IMR-90 (cell line): ENCODE measurements around the gene GAS6. TPM values are rescaled to one million over a fixed set of nuclear protein-coding genes. Genes with fewer than 3 reads are reported as not detected.
A peak's percentile ranks its signal among the peaks of the same experiment; 100 is the strongest.

Experiments used
- ATAC-seq: fragments of 200-7000 bp; cut with Tn5 transposase; 2 replicates; pipeline ENCODE4 v1.9.1; 2020; ENCODE audit warnings: low read depth, mild to moderate bottlenecking, moderate library complexity
- BruUV-seq: library from RNA; stranded (reverse); fragments of 400-500 nt; replicated peaks from 2 replicates; lab custom pipeline; 2021; lab: Mats Ljungman, UMichigan
- CTCF ChIA-PET: fragments of 300-600 bp; formaldehyde crosslinking; extraction: SDS; loops from one replicate; lab custom pipeline; 2021; ENCODE audit warnings: antibody characterized with exemption; lab: Yijun Ruan, JAX
- POLR2A ChIA-PET: fragments of 300-600 bp; sonication (Branson Sonifier 250); formaldehyde crosslinking; loops from one replicate; lab custom pipeline; 2022; ENCODE audit warnings: antibody characterized with exemption; ENCODE audit not compliant: unreplicated experiment; lab: Charles Lee
- DNase-seq: peaks from one replicate; pipeline ENCODE4 v3.0.0; 2013
- H2AFZ ChIP-seq: replicated peaks from 2 replicates; pipeline ENCODE3; 2013; ENCODE audit warnings: low read length, mild to moderate bottlenecking; ENCODE audit not compliant: poor library complexity
- H2AK5ac ChIP-seq: 2 replicates; pipeline ENCODE4 v1.6.1; 2013; ENCODE audit warnings: low read depth, low read length, inconsistent platforms
- H2AK9ac ChIP-seq: replicated peaks from 2 replicates; pipeline ENCODE3; 2013; ENCODE audit warnings: mild to moderate bottlenecking, low read depth, low read length, moderate library complexity; ENCODE audit not compliant: poor library complexity
- H2BK120ac ChIP-seq: 2 replicates; pipeline ENCODE4 v1.6.1; 2013; ENCODE audit warnings: low read depth, low read length, inconsistent platforms
- H2BK15ac ChIP-seq: 3 replicates; pipeline ENCODE4 v1.6.1; 2013; ENCODE audit warnings: low read depth, low read length, inconsistent platforms
- H2BK20ac ChIP-seq: 2 replicates; pipeline ENCODE4 v1.6.1; 2013; ENCODE audit warnings: low read depth, mild to moderate bottlenecking, inconsistent platforms, low read length, moderate library complexity
- H2BK5ac ChIP-seq: 2 replicates; pipeline ENCODE4 v1.6.1; 2013; ENCODE audit warnings: mild to moderate bottlenecking, low read depth, low read length, inconsistent platforms; ENCODE audit not compliant: poor library complexity, severe bottlenecking
- H3K14ac ChIP-seq: replicated peaks from 2 replicates; pipeline ENCODE4 v1.6.1; 2013; ENCODE audit warnings: low read depth, low read length, inconsistent platforms
- H3K18ac ChIP-seq: 2 replicates; pipeline ENCODE4 v1.6.1; 2013; ENCODE audit warnings: low read depth, low read length, control low read depth
- H3K23ac ChIP-seq: 2 replicates; pipeline ENCODE4 v1.6.1; 2013; ENCODE audit warnings: low read depth, low read length, inconsistent platforms
- H3K27ac ChIP-seq: 2 replicates; pipeline ENCODE4 v1.5.1; 2013; ENCODE audit warnings: mild to moderate bottlenecking, control low read depth, low read length; ENCODE audit not compliant: insufficient read depth
- H3K27me3 ChIP-seq: 2 replicates; pipeline ENCODE4 v1.6.1; 2013; ENCODE audit warnings: low read length; ENCODE audit not compliant: control insufficient read depth, insufficient read depth
- H3K36me3 ChIP-seq: 2 replicates; pipeline ENCODE4 v1.6.1; 2013; ENCODE audit warnings: low read length, mixed read lengths; ENCODE audit not compliant: control insufficient read depth, insufficient read depth
- H3K4ac ChIP-seq: 2 replicates; pipeline ENCODE4 v1.6.1; 2013; ENCODE audit warnings: low read depth, low read length, inconsistent platforms
- H3K4me1 ChIP-seq: 2 replicates; pipeline ENCODE4 v1.6.1; 2013; ENCODE audit warnings: low read length, mixed read lengths; ENCODE audit not compliant: control insufficient read depth, insufficient read depth
- H3K4me2 ChIP-seq: 2 replicates; pipeline ENCODE4 v1.6.1; 2013; ENCODE audit warnings: low read depth, mild to moderate bottlenecking, control low read depth, low read length, moderate library complexity
- H3K4me3 ChIP-seq: 2 replicates; pipeline ENCODE4 v1.5.1; 2013; ENCODE audit warnings: low read depth, mild to moderate bottlenecking, control low read depth, low read length, moderate library complexity; ENCODE audit not compliant: insufficient read depth
- H3K56ac ChIP-seq: 2 replicates; pipeline ENCODE4 v1.6.1; 2013; ENCODE audit warnings: low read length, inconsistent platforms; ENCODE audit not compliant: insufficient read depth; ENCODE audit errors: extremely low read depth
- H3K79me1 ChIP-seq, 2 experiments: 2 replicates each; pipeline ENCODE4 v1.6.1; 2013; ENCODE audit warnings: low read length in 2 of 2, inconsistent platforms in 1 of 2, low read depth in 1 of 2
- H3K9ac ChIP-seq: 2 replicates; pipeline ENCODE4 v1.6.1; 2013; ENCODE audit warnings: low read depth, low read length, control low read depth
- H3K9me1 ChIP-seq: 2 replicates; pipeline ENCODE4 v1.6.1; 2013; ENCODE audit warnings: low read length, inconsistent platforms; ENCODE audit not compliant: insufficient read depth
- H3K9me3 ChIP-seq: 2 replicates; pipeline ENCODE4 v1.6.1; 2013; ENCODE audit warnings: low read length; ENCODE audit not compliant: control insufficient read depth, insufficient read depth
- H4K20me1 ChIP-seq: 2 replicates; pipeline ENCODE4 v1.6.1; 2013; ENCODE audit warnings: low read length, inconsistent platforms; ENCODE audit not compliant: insufficient read depth
- H4K5ac ChIP-seq: 2 replicates; pipeline ENCODE4 v1.6.1; 2013; ENCODE audit warnings: mild to moderate bottlenecking, low read depth, low read length, control low read depth
- H4K8ac ChIP-seq, 2 experiments: 2 replicates each; pipeline ENCODE4 v1.6.1; 2013; ENCODE audit warnings: low read depth in 2 of 2, low read length in 2 of 2, control low read depth in 1 of 2, inconsistent platforms in 1 of 2
- H4K91ac ChIP-seq: 2 replicates; pipeline ENCODE4 v1.6.1; 2013; ENCODE audit warnings: low read depth, low read length, inconsistent platforms; ENCODE audit not compliant: insufficient read depth
- CHD1 ChIP-seq: IDR thresholded peaks from 2 replicates; pipeline ENCODE4 v1.6.1; 2012; ENCODE audit warnings: low read depth, low read length, improper control_type of control experiment
- MAFK ChIP-seq: IDR thresholded peaks from 2 replicates; pipeline ENCODE4 v1.6.1; 2012; ENCODE audit warnings: low read depth, low read length, improper control_type of control experiment
- NFE2L2 ChIP-seq: fragments of 150-350 bp; IDR thresholded peaks from 2 replicates; pipeline ENCODE4 v1.6.1; 2016; ENCODE audit warnings: low read depth, mild to moderate bottlenecking, low read length
- WGBS, 2 experiments: methylation state at CpG; one replicate each; pipeline versions ENCODE4 v1.1.5 to v1.1.7; 2013; ENCODE audit warnings: missing lambda C conversion rate in 2 of 2; ENCODE audit not compliant: insufficient read length in 1 of 2; ENCODE audit errors: extremely low coverage in 2 of 2; 5-methylcytosine and 5-hydroxymethylcytosine counted together
- dilution Hi-C: fragments of 300-500 bp; cut with HindIII; formaldehyde crosslinking; loops from one replicate; pipeline ENCODE4 v1.14.3; 2018; ENCODE audit warnings: low sequenced_read_pairs; ENCODE audit not compliant: unreplicated experiment
- in situ Hi-C: fragments of 300-500 bp; cut with MboI; formaldehyde crosslinking; loops from 3 replicates; pipeline ENCODE4 v1.14.3; 2019; ENCODE audit warnings: low sequenced_read_pairs, inconsistent platforms, mixed read lengths
- intact Hi-C: fragments of 100-400 bp; cut with micrococcal nuclease; formaldehyde crosslinking; loops from 2 replicates; pipeline ENCODE4 v1.10.0; 2022
- polyA plus RNA-seq, 3 experiments: library from polyadenylated mRNA; depleted of rRNA; stranded (reverse); fragments of >200 nt; gene quantifications; 2 replicates each; pipeline ENCODE4 v1.2.3, GENCODE V29; 2012; ENCODE audit warnings: low replicate concordance in 1 of 3
- total RNA-seq: library from RNA; depleted of rRNA; stranded (reverse); fragments of >200 nt; gene quantifications from 2 replicates; pipeline ENCODE4 v1.2.3, GENCODE V29; 2012

The GAS6 gene
- total and polyA plus RNA-seq, 2 of the 4 experiments (the other 2 are of a cell fraction): 220 to 823 TPM

GRCh38 chr13:113848431-113849260 lies 15.2 kb downstream of the GAS6 start:
- H3K36me3 ChIP-seq: peaks cover 46% of the 10 kb centered on the region
- BruUV-seq: no TSS peak
- no peak overlapping the region for H3K56ac ChIP-seq
- H3K14ac ChIP-seq: peak overlapping the region; percentile 53; the same call in 1 of the 2 replicates
- H3K4me2 ChIP-seq: no peak overlapping the region
- no peak overlapping the region for H2BK15ac ChIP-seq
- ATAC-seq (no peak), DNase-seq (no peak)
- peak overlapping the region in 1 of 2 experiments; percentile 37; a peak in 1 of 4 replicates for H4K8ac ChIP-seq
- TF ChIP-seq CHD1: no peak
- TF ChIP-seq MAFK: peak; percentile 91
- TF ChIP-seq NFE2L2: peak; percentile 95
- ChIA-PET CTCF (no interaction called here), POLR2A (interaction anchor here (0.6 kb wide), 1 partner anchor 15 kb away, joined by 3 read pairs; no protein-coding TSS in a partner anchor)
- intact Hi-C loops: no loop called here
- H3K9me1 ChIP-seq: peaks cover 45% of the 10 kb centered on the region
- H2BK5ac ChIP-seq: peak overlapping the region; percentile 42
- in situ Hi-C loops: no loop called here
- H3K9me3 ChIP-seq: no peaks in the 10 kb centered on the region
- 94% methylated on average over 6 of the region's 18 CpGs; no CpG with 5 or more reads in 1 of the 2 experiments for WGBS, 2 experiments
- H3K4me3 ChIP-seq: no peak overlapping the region
- H3K79me1 ChIP-seq: peaks cover 44 to 98% of the 10 kb centered on the region in 2 experiments
- H3K27ac ChIP-seq: peak overlapping the region; percentile 39; the same call in 1 of the 2 replicates
- peaks cover 97% of the 10 kb centered on the region for H4K20me1 ChIP-seq
- dilution Hi-C loops: no loop called here
- peak overlapping the region; percentile 38 for H2AK9ac ChIP-seq
- peak overlapping the region; percentile 50 for H3K4ac ChIP-seq
- H3K9ac ChIP-seq: no peak overlapping the region
- H2AK5ac ChIP-seq: peak overlapping the region; percentile 39; the same call in 1 of the 2 replicates
- H3K23ac ChIP-seq: peak overlapping the region; percentile 2; the same call in 1 of the 2 replicates
- no peak overlapping the region; the same call in 1 of the 2 replicates for H4K5ac ChIP-seq
- 0 out of 2 replicates have a peak overlapping the region, but pooled peaks have one; percentile 12 for H2BK20ac ChIP-seq
- no peak overlapping the region for H2AFZ ChIP-seq
- H3K4me1 ChIP-seq: peaks cover 35% of the 10 kb centered on the region
- H3K18ac ChIP-seq: peak overlapping the region; percentile 27; the same call in 1 of the 2 replicates
- peak overlapping the region; percentile 22; the same call in 1 of the 2 replicates for H4K91ac ChIP-seq
- peak overlapping the region; percentile 18; the same call in 1 of the 2 replicates for H2BK120ac ChIP-seq
- H3K27me3 ChIP-seq: no peaks in the 10 kb centered on the region
